Type B pancreatic cell (in vitro differentiated cells): ENCODE data around the gene MMP24. TPM values are rescaled to one million over a fixed set of nuclear protein-coding genes. Genes with fewer than 3 reads are reported as not detected.

Source experiments
- DNase-seq: peaks from one replicate; pipeline ENCODE4 v3.0.0; 2021; ENCODE audit warnings: mixed read lengths; ENCODE audit not compliant: unreplicated experiment; ENCODE audit errors: extremely low spot score
- H3K27ac Mint-ChIP-seq: 2 replicates; pipeline ENCODE4 v1.8.0; 2021; ENCODE audit warnings: mild to moderate bottlenecking, mixed read lengths
- H3K27me3 Mint-ChIP-seq: 2 replicates; pipeline ENCODE4 v1.8.0; 2021; ENCODE audit warnings: mixed read lengths
- H3K36me3 Mint-ChIP-seq: 2 replicates; pipeline ENCODE4 v1.8.0; 2021; ENCODE audit warnings: mixed read lengths
- H3K4me1 Mint-ChIP-seq: one replicate; pipeline ENCODE4 v1.8.0; 2021; ENCODE audit warnings: mixed read lengths; ENCODE audit not compliant: unreplicated experiment
- H3K4me3 Mint-ChIP-seq: 2 replicates; pipeline ENCODE4 v1.8.0; 2021; ENCODE audit warnings: mild to moderate bottlenecking, mixed read lengths
- H3K9me3 Mint-ChIP-seq: 2 replicates; pipeline ENCODE4 v1.8.0; 2021; ENCODE audit warnings: mixed read lengths
- CTCF ChIP-seq: fragments of 200-600 bp; sonication (generic); conservative IDR thresholded peaks from 2 replicates; pipeline ENCODE4 v1.5.0; 2021; ENCODE audit warnings: antibody characterized with exemption, mild to moderate bottlenecking
- total RNA-seq: library from RNA; stranded (reverse); gene quantifications from 2 replicates; pipeline ENCODE4 v1.2.1, GENCODE V29; 2021; ENCODE audit warnings: low replicate concordance

Gene MMP24
- total RNA-seq, 1 donor from 2014 or later: 2.6 TPM

GRCh38 chr20:35264755-35265154 lies 38.3 kb downstream of the MMP24 start:
- no peaks in the 10 kb centered on the region for H3K27me3 Mint-ChIP-seq
- H3K27ac Mint-ChIP-seq: peak overlapping the region; percentile 81
- peaks cover 17% of the 10 kb centered on the region for H3K4me1 Mint-ChIP-seq
- H3K9me3 Mint-ChIP-seq: no peaks in the 10 kb centered on the region
- no peak for DNase-seq
- H3K36me3 Mint-ChIP-seq: peaks cover 7% of the 10 kb centered on the region
- peak overlapping the region; percentile 35 for H3K4me3 Mint-ChIP-seq
- TF ChIP-seq CTCF: no peak

DNA sequence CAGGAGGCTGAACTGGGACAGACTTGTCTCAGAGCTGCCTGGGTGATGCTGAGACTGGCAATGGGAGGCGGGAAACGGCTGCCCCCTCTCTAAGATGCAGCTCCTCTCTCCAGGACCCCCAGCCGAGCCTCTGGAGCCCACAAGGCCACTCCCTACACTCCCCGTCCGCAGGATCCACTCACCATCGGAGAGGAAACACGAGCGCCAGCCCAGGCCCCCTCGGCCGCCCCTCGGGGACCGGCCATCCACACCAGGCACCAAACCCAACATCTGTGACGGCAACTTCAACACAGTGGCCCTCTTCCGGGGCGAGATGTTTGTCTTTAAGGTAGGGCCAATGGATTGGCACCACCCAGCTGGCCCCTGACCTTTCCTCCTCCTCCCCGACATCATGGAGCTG lies 40.6 kb downstream of the MMP24 start:
- H3K36me3 Mint-ChIP-seq: peaks cover 11% of the 10 kb centered on the region
- H3K27ac Mint-ChIP-seq: no peak overlapping the region
- H3K9me3 Mint-ChIP-seq: no peaks in the 10 kb centered on the region
- peaks cover 17% of the 10 kb centered on the region for H3K4me1 Mint-ChIP-seq
- no peaks in the 10 kb centered on the region for H3K27me3 Mint-ChIP-seq
- TF ChIP-seq CTCF: no peak
- no peak overlapping the region for H3K4me3 Mint-ChIP-seq
- DNase-seq: no peak

- Mint-ChIP-seq H3K36me3 (peaks cover 11% of the 10 kb centered on the region), H3K4me3 (no peak overlapping the region), H3K9me3 (no peaks in the 10 kb centered on the region), H3K27me3 (no peaks in the 10 kb centered on the region), H3K27ac (no peak overlapping the region), H3K4me1 (peaks cover 6% of the 10 kb centered on the region)
- peak; percentile 85 for TF ChIP-seq CTCF
- DNase-seq: no peak
Observed at GRCh38 chr20:35269055-35269781, 42.7 kb downstream of the MMP24 start.

GRCh38 chr20:35270021-35270902 lies 43.8 kb downstream of the MMP24 start:
- no peaks in the 10 kb centered on the region for H3K27me3 Mint-ChIP-seq
- H3K4me1 Mint-ChIP-seq: peaks cover 3% of the 10 kb centered on the region
- no peak overlapping the region for H3K27ac Mint-ChIP-seq
- DNase-seq: no peak
- TF ChIP-seq CTCF: no peak
- no peak overlapping the region for H3K4me3 Mint-ChIP-seq
- no peaks in the 10 kb centered on the region for H3K9me3 Mint-ChIP-seq
- peaks cover 11% of the 10 kb centered on the region for H3K36me3 Mint-ChIP-seq

GRCh38 chr20:35271073-35271882 lies 44.8 kb downstream of the MMP24 start:
- DNase-seq: no peak
- H3K9me3 Mint-ChIP-seq: no peaks in the 10 kb centered on the region
- H3K36me3 Mint-ChIP-seq: peaks cover 11% of the 10 kb centered on the region
- H3K4me3 Mint-ChIP-seq: no peak overlapping the region
- peak overlapping the region; percentile 14 for H3K27ac Mint-ChIP-seq
- H3K27me3 Mint-ChIP-seq: no peaks in the 10 kb centered on the region
- no peak for TF ChIP-seq CTCF
- H3K4me1 Mint-ChIP-seq: peaks cover 3% of the 10 kb centered on the region
